ENCODE results near the gene MFSD1. TPM values are rescaled to one million over a fixed set of nuclear protein-coding genes. Genes with fewer than 3 reads are reported as not detected.

The MFSD1 gene
- total and polyA plus RNA-seq, 2 of the 8 experiments (the other 6 are each of a cell fraction or from before 2014, with no cell fraction given), result 9.3 to 11.5 TPM

DNA sequence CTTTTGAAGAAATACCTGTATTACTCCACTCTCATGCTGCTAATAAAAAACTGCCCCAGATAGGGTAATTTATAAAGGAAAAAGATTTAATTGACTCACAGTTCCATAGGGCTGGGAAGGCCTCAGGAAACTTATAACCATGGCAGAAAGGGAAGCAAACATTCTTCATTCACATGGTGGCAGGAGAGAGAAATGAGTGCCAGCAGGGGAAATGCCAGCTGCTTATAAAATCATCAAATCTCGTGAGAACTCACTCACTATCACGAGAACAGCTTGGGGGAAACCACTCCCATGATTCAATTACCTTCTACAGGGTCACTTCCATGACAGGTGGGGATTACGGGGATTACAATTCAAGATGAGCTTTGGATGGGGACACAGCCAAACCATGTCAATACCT is 18.7 kb downstream of the MFSD1 start:
- ChIA-PET CTCF (ENCODE audit: partially characterized antibody) (interaction anchor here (1.7 kb wide), 3 partner anchors 12 to 18 kb away, joined by 3 to 4 read pairs (median 3); no protein-coding TSS in a partner anchor), POLR2A (ENCODE audit: partially characterized antibody) (no interaction called here)
- Histone ChIP-seq H3K79me1 (ENCODE audit: low read depth, low read length) (no peaks in the 10 kb centered on the region), H2BK120ac (replicated peaks; ENCODE audit: low read depth, low read length) (no peak overlapping the region), H2AFZ (ENCODE audit: low read length) (no peak overlapping the region), H3K27ac (ENCODE audit: low read depth, low read length) (no peak overlapping the region), H3K23me2 (ENCODE audit: low read depth, low read length) (no peaks in the 10 kb centered on the region), H2BK20ac (ENCODE audit: low read length) (no peak overlapping the region), H3K4me3 (ENCODE audit: extremely low read depth in 1 of 4, insufficient read depth in 2 of 4, low read depth in 3 of 4, low read length in 4 of 4) (no peak overlapping the region), H3K4me2 (ENCODE audit: insufficient read depth in 1 of 2, low read depth in 2 of 2, low read length in 2 of 2) (no peak overlapping the region), H2AK5ac (ENCODE audit: low read depth, low read length) (no peak overlapping the region), H3K27me3 (replicated peaks in 1 of 4; ENCODE audit: control insufficient read depth in 3 of 4, extremely low read depth in 1 of 4, insufficient read depth in 3 of 4, low read length in 3 of 4) (no peaks in the 10 kb centered on the region), H3K9me3 (ENCODE audit: insufficient read depth in 2 of 2, low read depth in 1 of 2, low read length in 1 of 2) (no peaks in the 10 kb centered on the region), H2BK5ac (ENCODE audit: low read depth, low read length) (no peak overlapping the region), H3K4ac (replicated peaks; ENCODE audit: insufficient read length, low read depth, low read length) (no peak overlapping the region), H4K91ac (replicated peaks; ENCODE audit: insufficient read length, low read length) (no peak overlapping the region), H3K23ac (ENCODE audit: insufficient read length) (no peak overlapping the region), H3K36me3 (ENCODE audit: control insufficient read depth in 2 of 4, insufficient read depth in 4 of 4, low read length in 3 of 4) (no peaks in the 10 kb centered on the region), H4K8ac (ENCODE audit: extremely low read depth, insufficient read depth, low read length) (no peak overlapping the region), H4K20me1 (replicated peaks in 1 of 2; ENCODE audit: control insufficient read depth in 1 of 2, insufficient read depth in 2 of 2, low read length in 2 of 2) (no peaks in the 10 kb centered on the region), H4K5ac (ENCODE audit: insufficient read length, low read depth, low read length) (no peak overlapping the region), H3K56ac (replicated peaks; ENCODE audit: insufficient read length, low read depth, low read length) (no peak overlapping the region), H3K18ac (ENCODE audit: extremely low read depth, low read length) (no peak overlapping the region), H3K79me2 (ENCODE audit: control insufficient read depth in 1 of 2, insufficient read depth in 2 of 2, low read length in 2 of 2) (no peaks in the 10 kb centered on the region), H3K9ac (replicated peaks in 1 of 4; ENCODE audit: extremely low read depth in 1 of 4, low read depth in 3 of 4, low read length in 3 of 4) (no peak overlapping the region), H2BK12ac (ENCODE audit: low read depth, low read length) (no peak overlapping the region), H3K4me1 (replicated peaks in 1 of 4; ENCODE audit: control insufficient read depth in 3 of 4, insufficient read depth in 4 of 4, low read length in 3 of 4) (no peaks in the 10 kb centered on the region), H3K14ac (ENCODE audit: insufficient read length) (no peak overlapping the region), H2BK15ac (ENCODE audit: low read length) (no peak overlapping the region)
- WGBS, 2 experiments (ENCODE audit: extremely low coverage in 1 of 2, insufficient coverage in 1 of 2, insufficient read length in 1 of 2, insufficient replicate concordance in 2 of 2, low coverage in 1 of 2, low lambda C conversion rate in 2 of 2, missing lambda C conversion rate in 1 of 2), result 82% methylated on average over 3 of the region's 3 CpGs; no CpG with 5 or more reads in 1 of the 2 experiments
- DNase-seq (ENCODE audit: low read depth in 1 of 2, low spot score in 2 of 2), result no peak
- no peak for FAIRE-seq
- TF ChIP-seq BCL11A (IDR thresholded peaks at IDR 0.05; ENCODE audit: low read depth in 2 of 2, low read length in 2 of 2) (no peak), FOSL1 (IDR thresholded peaks at IDR 0.05; ENCODE audit: insufficient read depth, low read depth, low read length) (no peak), PHF8 (conservative IDR thresholded peaks at IDR 0.05; ENCODE audit: low read depth, low read length) (no peak), SP2 (IDR thresholded peaks at IDR 0.05; ENCODE audit: low read length) (no peak), SIN3A (conservative IDR thresholded peaks at IDR 0.05 in 1 of 2, IDR thresholded peaks at IDR 0.05 in 1 of 2; ENCODE audit: low read depth in 1 of 2, low read length in 2 of 2) (no peak)

Measured in H1 (cell line).